Activated CD4-positive, alpha-beta memory T cell treated with anti-CD3 and anti-CD28 coated beads, Interleukin-2, amount 10 ng/mL, durations not matched to agents 7 days and 5 days (primary cell): ENCODE measurements around the gene KIRREL3. TPM values are rescaled to one million over a fixed set of nuclear protein-coding genes. Genes with fewer than 3 reads are reported as not detected.

Experiments used
- CTCF ChIA-PET: fragments of 350-600 bp; sonication (Branson Sonifier 250); formaldehyde crosslinking; loops from one replicate; lab custom pipeline; 2021; ENCODE audit warnings: antibody characterized with exemption, inconsistent platforms; lab: Charles Lee
- POLR2A ChIA-PET: fragments of 350-600 bp; sonication (Branson Sonifier 250); formaldehyde crosslinking; loops from one replicate; lab custom pipeline; 2021; ENCODE audit warnings: antibody characterized with exemption; lab: Charles Lee
- DNase-seq: peaks from one replicate; pipeline ENCODE4 v3.0.0-alpha.2; 2020
- H3K27ac Mint-ChIP-seq: one replicate; pipeline ENCODE4 v1.8.0; 2021; ENCODE audit warnings: mild to moderate bottlenecking, mixed read lengths
- H3K27me3 Mint-ChIP-seq: one replicate; pipeline ENCODE4 v1.8.0; 2021; ENCODE audit warnings: mixed read lengths
- H3K36me3 Mint-ChIP-seq: one replicate; pipeline ENCODE4 v1.8.0; 2021; ENCODE audit warnings: low read depth, mixed read lengths
- H3K4me1 Mint-ChIP-seq: one replicate; pipeline ENCODE4 v1.8.0; 2021; ENCODE audit warnings: mixed read lengths
- H3K4me3 Mint-ChIP-seq: one replicate; pipeline ENCODE4 v1.8.0; 2021; ENCODE audit warnings: mild to moderate bottlenecking, mixed read lengths
- H3K9me3 Mint-ChIP-seq: one replicate; pipeline ENCODE4 v1.8.0; 2021; ENCODE audit warnings: mixed read lengths
- total RNA-seq, 2 experiments: library from RNA; stranded (reverse); gene quantifications; one replicate each; pipeline ENCODE4 v1.2.3, GENCODE V29; 2021

Gene KIRREL3
- total RNA-seq, 2 experiments from 2014 or later, result not detected

GRCh38 chr11:126426820-126427749, 573.5 kb downstream of the KIRREL3 start:
- POLR2A ChIA-PET, result no interaction called here
- CTCF ChIA-PET, result interaction anchor here (1.2 to 1.8 kb wide), 2 partner anchors 54 kb away, joined by 3 to 7 read pairs; no protein-coding TSS in a partner anchor
- no peak overlapping the region for H3K4me3 Mint-ChIP-seq

GRCh38 chr11:126426106-126426505, 574.5 kb downstream of the KIRREL3 start:
- CTCF ChIA-PET, result interaction anchor here (0.7 to 1.2 kb wide), 2 partner anchors 14 to 55 kb away, joined by 3 read pairs; no protein-coding TSS in a partner anchor
- POLR2A ChIA-PET, result no interaction called here
- Mint-ChIP-seq H3K36me3 (no peaks in the 10 kb centered on the region), H3K27ac (no peak overlapping the region), H3K9me3 (no peaks in the 10 kb centered on the region), H3K27me3 (no peaks in the 10 kb centered on the region), H3K4me1 (peaks cover under 1% of the 10 kb centered on the region), H3K4me3 (no peak overlapping the region)
- no peak for DNase-seq

More at GRCh38 chr11:126426820-126427749, 573.5 kb downstream of the KIRREL3 start:
- Mint-ChIP-seq H3K9me3 (no peaks in the 10 kb centered on the region), H3K27me3 (no peaks in the 10 kb centered on the region), H3K4me1 (no peaks in the 10 kb centered on the region), H3K36me3 (no peaks in the 10 kb centered on the region), H3K27ac (no peak overlapping the region)
- no peak for DNase-seq

DNA sequence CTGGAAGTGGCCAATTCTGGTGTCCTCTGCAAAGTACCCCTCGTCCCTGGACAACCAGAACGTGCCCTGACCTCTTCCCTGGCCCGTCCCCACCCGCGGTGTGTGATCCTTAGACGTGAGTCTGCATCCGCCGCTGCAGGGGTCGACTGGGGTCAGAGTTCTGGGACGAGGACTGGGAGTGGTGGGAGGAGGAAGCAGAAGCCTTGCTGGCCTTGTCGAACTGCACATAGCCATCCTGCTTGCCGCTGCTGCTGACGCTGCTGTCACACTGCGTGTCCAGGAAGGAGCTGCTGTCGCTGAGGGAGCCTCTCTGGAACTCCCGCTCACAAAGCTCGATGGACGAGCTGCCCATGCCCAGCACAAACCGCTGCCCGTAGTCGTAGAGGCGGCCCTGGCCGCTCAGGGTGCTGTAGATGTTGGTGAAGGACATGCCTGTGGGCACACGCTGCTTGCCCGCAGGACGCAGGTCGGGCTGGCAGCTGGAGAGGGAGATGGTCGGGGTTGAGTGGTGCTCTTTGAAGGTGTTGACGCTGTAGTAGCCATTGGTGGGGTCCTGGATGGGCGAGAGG, 576.0 kb downstream of the KIRREL3 start:
- CTCF ChIA-PET, result no interaction called here
- POLR2A ChIA-PET, result no interaction called here
- Mint-ChIP-seq H3K4me3 (no peak overlapping the region), H3K9me3 (no peaks in the 10 kb centered on the region), H3K27ac (no peak overlapping the region), H3K36me3 (no peaks in the 10 kb centered on the region), H3K27me3 (peaks cover 4% of the 10 kb centered on the region), H3K4me1 (peaks cover 13% of the 10 kb centered on the region)
- no peak for DNase-seq

GRCh38 chr11:126423743-126424142, 576.8 kb downstream of the KIRREL3 start:
- Mint-ChIP-seq H3K27ac (no peak overlapping the region), H3K9me3 (no peaks in the 10 kb centered on the region), H3K4me3 (no peak overlapping the region), H3K36me3 (no peaks in the 10 kb centered on the region), H3K27me3 (peaks cover 4% of the 10 kb centered on the region), H3K4me1 (peaks cover 13% of the 10 kb centered on the region)
- CTCF ChIA-PET, result interaction anchor here (1.1 kb wide), 1 partner anchor 17 kb away, joined by 3 read pairs; no protein-coding TSS in a partner anchor
- POLR2A ChIA-PET, result no interaction called here
- DNase-seq, result no peak

DNA sequence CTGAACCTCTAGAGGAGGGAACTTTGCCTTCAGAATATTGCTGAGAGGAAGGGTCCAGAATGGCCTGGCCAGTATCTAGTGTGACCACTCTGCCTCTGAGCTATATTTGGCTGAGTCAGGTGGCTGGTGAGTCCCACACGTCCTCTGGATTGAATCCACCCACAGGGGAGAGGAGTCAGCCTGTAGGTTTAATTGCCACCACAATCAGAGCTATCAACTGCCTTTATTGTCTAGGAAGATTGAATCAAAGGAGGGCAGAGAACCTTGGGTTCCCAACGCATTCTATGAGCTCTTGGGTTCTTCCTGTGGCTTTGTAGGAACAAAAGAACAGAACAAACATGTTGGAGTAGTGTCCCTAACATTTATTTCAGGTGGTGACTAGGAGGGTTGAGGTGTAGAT, 577.4 kb downstream of the KIRREL3 start:
- Mint-ChIP-seq H3K9me3 (no peaks in the 10 kb centered on the region), H3K36me3 (no peaks in the 10 kb centered on the region), H3K4me3 (no peak overlapping the region), H3K27me3 (peaks cover 4% of the 10 kb centered on the region), H3K4me1 (peaks cover 13% of the 10 kb centered on the region), H3K27ac (no peak overlapping the region)
- ChIA-PET CTCF (interaction anchor here (1.1 kb wide), 1 partner anchor 18 kb away, joined by 3 read pairs; no protein-coding TSS in a partner anchor), POLR2A (no interaction called here)
- DNase-seq, result no peak

GRCh38 chr11:126422446-126422845, 578.1 kb downstream of the KIRREL3 start:
- H3K27ac Mint-ChIP-seq, result no peak overlapping the region
- CTCF ChIA-PET, result no interaction called here

DNA sequence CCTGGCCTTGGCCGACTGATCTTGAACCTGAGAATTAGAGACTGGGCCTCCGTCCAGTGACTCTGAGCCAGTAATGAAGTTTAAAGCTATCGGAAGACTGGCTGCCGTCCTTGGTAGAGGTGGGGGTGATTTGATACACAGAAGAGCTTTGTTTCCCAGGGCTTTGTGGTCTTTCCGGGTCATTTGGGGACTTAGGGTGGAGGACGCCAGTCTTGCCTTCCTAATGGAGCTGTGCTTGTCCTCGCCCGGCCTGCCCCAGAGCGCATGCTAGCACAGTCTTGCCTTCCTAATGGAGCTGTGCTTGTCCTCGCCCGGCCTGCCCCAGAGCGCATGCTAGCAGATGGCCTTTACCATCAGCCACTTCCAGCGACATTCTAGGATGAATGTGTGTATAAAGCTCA, 579.3 kb downstream of the KIRREL3 start:
- CTCF ChIA-PET, result interaction anchor here (1.4 to 2.0 kb wide), 2 partner anchors 8 to 60 kb away, joined by 3 to 6 read pairs; no protein-coding TSS in a partner anchor
- POLR2A ChIA-PET, result interaction anchor here (0.9 kb wide), 1 partner anchor 10 kb away, joined by 3 read pairs; no protein-coding TSS in a partner anchor
- Mint-ChIP-seq H3K36me3 (no peaks in the 10 kb centered on the region), H3K4me3 (no peak overlapping the region), H3K9me3 (no peaks in the 10 kb centered on the region), H3K27me3 (peaks cover 4% of the 10 kb centered on the region), H3K4me1 (peaks cover 14% of the 10 kb centered on the region), H3K27ac (no peak overlapping the region)
- DNase-seq, result no peak

More at GRCh38 chr11:126422446-126422845, 578.1 kb downstream of the KIRREL3 start:
- no peak for DNase-seq
- peaks cover 13% of the 10 kb centered on the region for H3K4me1 Mint-ChIP-seq
- no peaks in the 10 kb centered on the region for H3K9me3 Mint-ChIP-seq
- peaks cover 4% of the 10 kb centered on the region for H3K27me3 Mint-ChIP-seq
- POLR2A ChIA-PET, result no interaction called here
- no peak overlapping the region for H3K4me3 Mint-ChIP-seq
- H3K36me3 Mint-ChIP-seq, result no peaks in the 10 kb centered on the region

GRCh38 chr11:126420698-126421256, 579.8 kb downstream of the KIRREL3 start:
- Mint-ChIP-seq H3K27ac (no peak overlapping the region), H3K4me3 (no peak overlapping the region), H3K4me1 (peaks cover 19% of the 10 kb centered on the region), H3K36me3 (no peaks in the 10 kb centered on the region), H3K9me3 (no peaks in the 10 kb centered on the region), H3K27me3 (peaks cover 4% of the 10 kb centered on the region)
- DNase-seq, result no peak
- ChIA-PET POLR2A (interaction anchor here (0.9 kb wide), 1 partner anchor 9 kb away, joined by 3 read pairs; no protein-coding TSS in a partner anchor), CTCF (interaction anchor here (1.3 to 2.0 kb wide), 3 partner anchors 8 to 60 kb away, joined by 3 to 6 read pairs (median 5); no protein-coding TSS in a partner anchor)

DNA sequence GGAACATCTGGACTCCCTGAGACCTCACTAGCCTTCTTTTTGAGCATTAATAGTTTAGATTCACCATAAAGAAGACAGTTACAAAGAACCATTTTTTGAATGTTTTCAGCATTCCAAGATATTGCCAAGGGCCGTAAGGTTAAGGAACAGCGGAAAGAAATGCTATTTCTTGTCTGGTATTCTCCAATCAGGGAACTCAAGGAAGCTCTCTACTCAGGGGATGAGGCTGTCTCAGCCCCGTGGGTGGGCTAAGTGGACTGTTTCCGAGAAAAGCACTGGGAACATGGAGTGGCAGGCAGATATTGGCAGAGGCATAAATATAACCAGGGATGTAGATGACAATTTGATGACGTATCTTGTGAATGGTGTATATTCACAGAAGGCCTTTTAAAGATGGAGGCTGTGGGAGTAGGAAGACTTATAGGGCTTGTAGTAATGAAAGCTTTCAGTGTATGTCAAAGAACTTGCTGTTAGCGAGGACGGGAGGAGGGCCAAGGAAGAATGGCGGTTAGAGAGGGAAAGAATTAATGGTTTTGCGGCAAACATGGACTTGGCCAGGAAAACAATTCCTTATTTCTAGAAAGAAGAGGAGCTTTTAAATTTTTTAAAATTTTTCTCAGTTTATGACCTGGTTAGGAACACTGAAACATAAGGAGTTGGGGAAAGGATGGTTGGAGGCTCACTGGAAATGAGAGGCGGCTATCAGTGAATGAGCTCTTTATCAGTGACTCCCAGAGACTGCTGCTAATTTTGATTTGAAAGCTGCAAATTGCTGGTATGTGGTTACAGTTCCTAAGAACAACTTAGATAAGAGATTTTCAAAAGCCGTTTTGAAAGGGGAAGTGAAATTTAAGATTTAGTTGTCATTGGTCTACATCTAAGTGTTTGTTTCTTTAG, 580.5 kb downstream of the KIRREL3 start:
- CTCF ChIA-PET, result interaction anchor here (1.3 to 2.0 kb wide), 3 partner anchors 7 to 61 kb away, joined by 3 to 6 read pairs (median 5); no protein-coding TSS in a partner anchor

GRCh38 chr11:126418887-126419286, 581.7 kb downstream of the KIRREL3 start:
- Mint-ChIP-seq H3K4me3 (no peak overlapping the region), H3K4me1 (peaks cover 20% of the 10 kb centered on the region), H3K36me3 (no peaks in the 10 kb centered on the region), H3K27me3 (peaks cover 4% of the 10 kb centered on the region), H3K27ac (no peak overlapping the region), H3K9me3 (no peaks in the 10 kb centered on the region)
- ChIA-PET POLR2A (no interaction called here), CTCF (no interaction called here)
- no peak for DNase-seq

More for the DNA sequence above, 580.5 kb downstream of the KIRREL3 start:
- H3K4me1 Mint-ChIP-seq, result peaks cover 20% of the 10 kb centered on the region
- H3K4me3 Mint-ChIP-seq, result no peak overlapping the region
- H3K27me3 Mint-ChIP-seq, result peaks cover 4% of the 10 kb centered on the region
- no peaks in the 10 kb centered on the region for H3K9me3 Mint-ChIP-seq
- H3K27ac Mint-ChIP-seq, result no peak overlapping the region
- POLR2A ChIA-PET, result no interaction called here
- DNase-seq, result no peak
- H3K36me3 Mint-ChIP-seq, result no peaks in the 10 kb centered on the region

GRCh38 chr11:126417091-126417862, 583.3 kb downstream of the KIRREL3 start:
- H3K4me3 Mint-ChIP-seq, result no peak overlapping the region
- H3K9me3 Mint-ChIP-seq, result no peaks in the 10 kb centered on the region
- ChIA-PET POLR2A (interaction anchor here (1.2 kb wide), 1 partner anchor 99 kb away, joined by 3 read pairs; no protein-coding TSS in a partner anchor), CTCF (interaction anchor here (1.3 to 2.9 kb wide), 2 partner anchors 63 to 107 kb away, joined by 5 to 12 read pairs; no protein-coding TSS in a partner anchor)
- no peaks in the 10 kb centered on the region for H3K36me3 Mint-ChIP-seq
- peaks cover 4% of the 10 kb centered on the region for H3K27me3 Mint-ChIP-seq
- H3K27ac Mint-ChIP-seq, result no peak overlapping the region
- DNase-seq, result no peak
- H3K4me1 Mint-ChIP-seq, result peaks cover 20% of the 10 kb centered on the region
